ENCODE data around the gene PCGF1.

PCGF1 gene

DNA sequence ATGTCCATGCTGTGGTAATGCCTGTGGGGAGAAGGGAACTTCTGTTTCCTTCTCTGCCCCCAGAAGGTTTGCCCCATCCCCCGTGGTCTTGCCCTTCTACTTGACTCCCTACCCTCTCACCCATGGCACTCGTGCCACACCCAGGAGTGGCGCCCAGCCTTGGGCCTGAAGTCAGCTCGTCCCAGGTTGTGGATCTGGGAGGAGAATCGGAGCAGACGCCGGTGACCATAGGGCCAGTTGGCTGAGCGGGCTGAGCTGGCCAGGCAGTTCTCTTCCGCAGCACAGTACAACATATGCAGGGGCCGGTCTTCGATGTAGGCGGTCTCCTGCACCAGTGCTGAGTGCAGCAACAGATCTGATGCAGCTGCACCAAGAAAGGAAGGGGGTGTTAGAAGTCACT is 26.9 kb upstream of the PCGF1 start:
- no peaks in the 10 kb centered on the region for H3K9me3 ChIP-seq (ENCODE audit: severe bottlenecking)
- H3K36me3 ChIP-seq: peaks cover 37% of the 10 kb centered on the region
- H3K27me3 ChIP-seq (ENCODE audit: insufficient read depth, low read depth, severe bottlenecking): no peaks in the 10 kb centered on the region
- no peak for DNase-seq
- H3K4me3 ChIP-seq (ENCODE audit: low read depth, low read length): no peak overlapping the region
- no peak overlapping the region for H3K27ac ChIP-seq
- TF ChIP-seq, protein P1, sequence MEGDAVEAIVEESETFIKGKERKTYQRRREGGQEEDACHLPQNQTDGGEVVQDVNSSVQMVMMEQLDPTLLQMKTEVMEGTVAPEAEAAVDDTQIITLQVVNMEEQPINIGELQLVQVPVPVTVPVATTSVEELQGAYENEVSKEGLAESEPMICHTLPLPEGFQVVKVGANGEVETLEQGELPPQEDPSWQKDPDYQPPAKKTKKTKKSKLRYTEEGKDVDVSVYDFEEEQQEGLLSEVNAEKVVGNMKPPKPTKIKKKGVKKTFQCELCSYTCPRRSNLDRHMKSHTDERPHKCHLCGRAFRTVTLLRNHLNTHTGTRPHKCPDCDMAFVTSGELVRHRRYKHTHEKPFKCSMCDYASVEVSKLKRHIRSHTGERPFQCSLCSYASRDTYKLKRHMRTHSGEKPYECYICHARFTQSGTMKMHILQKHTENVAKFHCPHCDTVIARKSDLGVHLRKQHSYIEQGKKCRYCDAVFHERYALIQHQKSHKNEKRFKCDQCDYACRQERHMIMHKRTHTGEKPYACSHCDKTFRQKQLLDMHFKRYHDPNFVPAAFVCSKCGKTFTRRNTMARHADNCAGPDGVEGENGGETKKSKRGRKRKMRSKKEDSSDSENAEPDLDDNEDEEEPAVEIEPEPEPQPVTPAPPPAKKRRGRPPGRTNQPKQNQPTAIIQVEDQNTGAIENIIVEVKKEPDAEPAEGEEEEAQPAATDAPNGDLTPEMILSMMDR (IDR thresholded peaks at IDR 0.05; ENCODE audit: low read depth, low read length): no peak

DNA sequence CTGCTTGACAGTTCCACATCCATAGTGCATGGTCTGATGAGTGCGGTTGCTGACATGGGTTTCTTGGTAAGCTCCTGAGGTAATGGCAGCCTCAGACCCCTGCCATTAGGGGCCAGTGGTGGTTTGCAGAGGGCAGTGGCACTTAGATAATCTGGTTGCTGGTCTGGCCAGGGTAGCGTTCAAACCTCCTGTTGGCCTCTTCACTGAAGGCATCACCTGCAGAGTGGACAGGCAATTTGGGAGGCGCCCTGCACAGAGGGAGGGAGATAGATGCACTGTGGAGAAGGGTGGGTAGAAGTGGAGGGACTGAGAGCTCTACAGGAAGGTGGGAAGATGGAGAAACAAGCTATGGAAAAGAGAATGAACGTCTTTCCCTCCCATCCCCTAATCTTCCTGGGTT is 26.0 kb upstream of the PCGF1 start:
- DNase-seq: no peak
- Histone ChIP-seq H3K27ac (no peak overlapping the region), H3K27me3 (ENCODE audit: insufficient read depth, low read depth, severe bottlenecking) (no peaks in the 10 kb centered on the region), H3K9me3 (ENCODE audit: severe bottlenecking) (no peaks in the 10 kb centered on the region), H3K36me3 (peaks cover 39% of the 10 kb centered on the region), H3K4me3 (ENCODE audit: low read depth, low read length) (no peak overlapping the region)
- TF ChIP-seq, protein P1 (IDR thresholded peaks at IDR 0.05; ENCODE audit: low read depth, low read length): no peak

DNA sequence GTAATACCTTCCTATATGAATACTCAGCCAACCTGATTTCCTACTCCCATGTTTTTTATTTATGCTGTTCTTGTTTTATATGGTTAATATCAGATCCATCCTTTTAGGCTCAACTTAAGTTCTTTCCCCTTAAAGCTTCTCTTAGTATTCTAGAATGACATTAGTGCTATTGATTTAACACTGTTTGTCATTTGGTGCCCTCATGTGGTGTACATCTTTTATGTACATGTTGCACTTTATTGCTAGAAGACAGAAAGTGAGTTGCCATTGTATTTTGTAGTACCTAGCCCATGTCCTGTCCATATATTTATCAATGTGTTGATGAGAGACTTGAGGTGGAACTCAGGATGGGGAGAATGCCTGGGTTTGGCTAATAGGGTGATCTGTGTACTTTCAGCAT is 24.7 kb upstream of the PCGF1 start:
- Histone ChIP-seq H3K9me3 (ENCODE audit: severe bottlenecking) (no peaks in the 10 kb centered on the region), H3K27me3 (ENCODE audit: insufficient read depth, low read depth, severe bottlenecking) (no peaks in the 10 kb centered on the region), H3K4me3 (ENCODE audit: low read depth, low read length) (no peak overlapping the region), H3K36me3 (peaks cover 51% of the 10 kb centered on the region), H3K27ac (peak overlapping the region; percentile 86; the same call in 1 of the 2 replicates)
- DNase-seq: no peak
- TF ChIP-seq, protein P1 (IDR thresholded peaks at IDR 0.05; ENCODE audit: low read depth, low read length): no peak

DNA sequence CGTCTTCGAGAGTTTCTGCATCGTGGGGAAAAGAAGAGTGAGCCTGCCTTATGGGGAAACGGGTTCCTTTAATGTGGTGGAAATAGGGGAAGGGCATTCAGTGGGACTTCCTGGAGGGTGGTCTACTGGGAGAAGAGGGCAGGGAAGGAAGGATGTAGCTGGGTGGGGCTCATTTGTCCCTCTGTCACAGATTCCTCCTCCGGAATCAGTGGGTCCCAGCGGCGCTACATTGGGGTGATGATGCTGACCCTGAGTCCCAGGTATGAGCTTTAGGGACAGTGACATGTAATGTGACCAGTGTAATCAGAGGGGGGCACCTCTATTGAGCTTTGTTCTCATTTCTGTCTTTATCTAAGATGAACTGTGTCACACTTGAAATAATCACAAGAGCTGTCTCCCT is 24.2 kb upstream of the PCGF1 start:
- Histone ChIP-seq H3K27ac (peak overlapping the region; percentile 86), H3K4me3 (ENCODE audit: low read depth, low read length) (no peak overlapping the region), H3K36me3 (peaks cover 56% of the 10 kb centered on the region), H3K9me3 (ENCODE audit: severe bottlenecking) (no peaks in the 10 kb centered on the region), H3K27me3 (ENCODE audit: insufficient read depth, low read depth, severe bottlenecking) (no peaks in the 10 kb centered on the region)
- no peak for DNase-seq
- TF ChIP-seq, protein P1 (IDR thresholded peaks at IDR 0.05; ENCODE audit: low read depth, low read length): no peak

DNA sequence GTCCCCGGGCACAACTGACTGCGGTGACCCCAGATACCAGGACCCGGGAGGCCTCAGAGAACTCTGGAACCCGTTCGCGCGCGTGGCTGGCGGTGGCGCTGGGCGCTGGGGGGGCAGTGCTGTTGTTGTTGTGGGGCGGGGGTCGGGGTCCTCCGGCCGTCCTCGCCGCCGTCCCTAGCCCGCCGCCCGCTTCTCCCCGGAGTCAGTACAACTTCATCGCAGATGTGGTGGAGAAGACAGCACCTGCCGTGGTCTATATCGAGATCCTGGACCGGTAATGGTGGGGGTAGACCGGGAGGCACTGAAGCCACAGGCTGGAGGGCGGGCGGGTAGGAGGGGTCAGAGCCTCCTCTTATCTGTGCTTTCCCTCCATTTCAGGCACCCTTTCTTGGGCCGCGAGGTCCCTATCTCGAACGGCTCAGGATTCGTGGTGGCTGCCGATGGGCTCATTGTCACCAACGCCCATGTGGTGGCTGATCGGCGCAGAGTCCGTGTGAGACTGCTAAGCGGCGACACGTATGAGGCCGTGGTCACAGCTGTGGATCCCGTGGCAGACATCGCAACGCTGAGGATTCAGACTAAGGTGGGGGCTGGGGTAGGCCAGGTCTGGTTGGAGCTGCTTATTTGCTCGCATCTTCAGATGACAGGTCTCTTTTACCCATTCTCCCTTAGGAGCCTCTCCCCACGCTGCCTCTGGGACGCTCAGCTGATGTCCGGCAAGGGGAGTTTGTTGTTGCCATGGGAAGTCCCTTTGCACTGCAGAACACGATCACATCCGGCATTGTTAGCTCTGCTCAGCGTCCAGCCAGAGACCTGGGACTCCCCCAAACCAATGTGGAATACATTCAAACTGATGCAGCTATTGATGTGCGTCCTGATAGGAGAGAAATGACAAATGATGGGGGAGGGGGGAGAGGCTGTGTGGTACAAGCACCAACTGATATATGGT is 23.0 kb upstream of the PCGF1 start:
- peak overlapping the region; percentile 86 for H3K27ac ChIP-seq
- H3K27me3 ChIP-seq (ENCODE audit: insufficient read depth, low read depth, severe bottlenecking): no peaks in the 10 kb centered on the region
- no peaks in the 10 kb centered on the region for H3K9me3 ChIP-seq (ENCODE audit: severe bottlenecking)
- peak overlapping the region; percentile 97 for H3K4me3 ChIP-seq (ENCODE audit: low read depth, low read length)
- H3K36me3 ChIP-seq: peaks cover 68% of the 10 kb centered on the region
- peak; percentile 66 for DNase-seq
- TF ChIP-seq, protein P1 (IDR thresholded peaks at IDR 0.05; ENCODE audit: low read depth, low read length): no peak

Data from WERI-Rb-1 (cell line).